GM19238 (cell line): Measurements from ENCODE around the gene GAS2L1.

Experiments used
- DNase-seq: peaks from one replicate; pipeline ENCODE4 v3.0.0; 2011; ENCODE audit warnings: low spot score; ENCODE audit not compliant: insufficient read length

GAS2L1 gene

GRCh38 chr22:29275167-29275566 lies 31.3 kb upstream of the GAS2L1 start:
- DNase-seq: no peak

GRCh38 chr22:29275819-29276565 lies 30.5 kb upstream of the GAS2L1 start:
- no peak for DNase-seq

DNA sequence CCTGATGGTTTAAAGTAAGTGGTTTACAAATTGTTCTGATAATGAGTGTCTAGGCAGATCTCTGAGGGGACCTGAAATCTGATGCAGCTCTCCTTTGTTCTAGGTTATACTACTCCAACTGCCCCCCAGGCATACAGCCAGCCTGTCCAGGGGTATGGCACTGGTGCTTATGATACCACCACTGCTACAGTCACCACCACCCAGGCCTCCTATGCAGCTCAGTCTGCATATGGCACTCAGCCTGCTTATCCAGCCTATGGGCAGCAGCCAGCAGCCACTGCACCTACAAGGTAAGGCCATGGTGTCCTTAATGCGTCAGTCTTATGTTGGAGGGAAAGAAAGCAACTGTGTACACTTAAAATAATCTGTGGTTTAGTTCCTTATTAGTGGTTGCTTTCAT lies 28.5 kb upstream of the GAS2L1 start:
- no peak for DNase-seq

- DNase-seq: no peak
Observed at GRCh38 chr22:29284196-29284595, 22.3 kb upstream of the GAS2L1 start.

- no peak for DNase-seq
Observed at GRCh38 chr22:29288837-29289236, 17.6 kb upstream of the GAS2L1 start.

DNA sequence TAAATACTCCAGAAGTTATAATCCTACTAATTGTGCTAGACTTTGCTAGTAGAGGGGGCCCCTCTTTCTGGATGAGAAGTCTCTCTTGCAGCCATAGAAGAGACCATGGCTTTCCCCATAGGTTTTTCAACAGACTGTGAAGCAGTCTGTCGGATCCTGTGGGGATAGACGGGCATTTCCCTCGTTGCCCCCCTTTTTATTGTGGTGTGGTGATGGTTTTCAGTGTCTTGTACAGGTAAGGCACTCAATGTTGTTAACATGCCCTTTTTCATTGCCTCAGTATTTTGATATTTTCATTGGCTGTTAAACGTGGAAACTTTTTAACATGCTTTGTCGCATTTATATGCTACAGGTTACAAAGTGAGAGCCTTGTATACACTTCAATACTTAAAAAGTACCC lies 16.4 kb upstream of the GAS2L1 start:
- DNase-seq: no peak

DNA sequence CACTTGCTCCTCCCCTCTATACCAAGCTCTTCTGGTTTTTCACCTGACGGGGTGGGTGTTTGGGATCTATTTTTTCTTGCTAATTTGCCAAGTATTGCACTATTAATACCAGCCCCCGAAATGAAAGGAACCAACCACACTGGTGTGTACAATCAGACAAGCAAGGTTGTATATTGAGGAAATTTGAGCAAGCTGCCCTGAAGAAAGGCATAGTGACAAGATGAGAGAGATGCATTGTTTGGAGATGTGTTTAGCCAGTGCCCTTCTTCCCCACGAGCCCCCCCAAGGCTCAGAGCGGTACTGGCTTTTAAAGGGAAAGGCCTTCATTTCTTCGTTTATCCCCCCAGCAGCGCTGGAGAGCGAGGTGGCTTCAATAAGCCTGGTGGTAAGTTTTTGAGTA lies 15.2 kb upstream of the GAS2L1 start:
- no peak for DNase-seq

DNA sequence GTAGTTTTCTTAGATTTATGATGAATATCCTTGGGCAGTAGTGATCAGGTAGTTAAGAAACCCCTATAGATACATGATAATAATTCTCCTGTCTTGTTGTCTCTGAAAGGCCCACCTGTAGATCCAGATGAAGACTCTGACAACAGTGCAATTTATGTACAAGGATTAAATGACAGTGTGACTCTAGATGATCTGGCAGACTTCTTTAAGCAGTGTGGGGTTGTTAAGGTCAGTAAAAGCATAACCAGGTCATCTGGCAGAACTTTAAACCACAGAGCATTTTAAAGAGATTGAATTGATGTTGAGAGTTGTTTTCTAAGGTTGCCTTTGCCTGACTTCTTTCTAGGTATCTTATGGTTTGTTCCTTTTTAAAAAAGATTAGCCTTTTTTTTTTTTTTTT lies 14.1 kb upstream of the GAS2L1 start:
- DNase-seq: no peak

GRCh38 chr22:29298641-29299040 lies 7.8 kb upstream of the GAS2L1 start:
- DNase-seq: no peak

GRCh38 chr22:29299136-29299900 lies 7.1 kb upstream of the GAS2L1 start:
- DNase-seq: no peak

- DNase-seq: no peak
Observed at GRCh38 chr22:29300467-29300806, 6.0 kb upstream of the GAS2L1 start.

DNA sequence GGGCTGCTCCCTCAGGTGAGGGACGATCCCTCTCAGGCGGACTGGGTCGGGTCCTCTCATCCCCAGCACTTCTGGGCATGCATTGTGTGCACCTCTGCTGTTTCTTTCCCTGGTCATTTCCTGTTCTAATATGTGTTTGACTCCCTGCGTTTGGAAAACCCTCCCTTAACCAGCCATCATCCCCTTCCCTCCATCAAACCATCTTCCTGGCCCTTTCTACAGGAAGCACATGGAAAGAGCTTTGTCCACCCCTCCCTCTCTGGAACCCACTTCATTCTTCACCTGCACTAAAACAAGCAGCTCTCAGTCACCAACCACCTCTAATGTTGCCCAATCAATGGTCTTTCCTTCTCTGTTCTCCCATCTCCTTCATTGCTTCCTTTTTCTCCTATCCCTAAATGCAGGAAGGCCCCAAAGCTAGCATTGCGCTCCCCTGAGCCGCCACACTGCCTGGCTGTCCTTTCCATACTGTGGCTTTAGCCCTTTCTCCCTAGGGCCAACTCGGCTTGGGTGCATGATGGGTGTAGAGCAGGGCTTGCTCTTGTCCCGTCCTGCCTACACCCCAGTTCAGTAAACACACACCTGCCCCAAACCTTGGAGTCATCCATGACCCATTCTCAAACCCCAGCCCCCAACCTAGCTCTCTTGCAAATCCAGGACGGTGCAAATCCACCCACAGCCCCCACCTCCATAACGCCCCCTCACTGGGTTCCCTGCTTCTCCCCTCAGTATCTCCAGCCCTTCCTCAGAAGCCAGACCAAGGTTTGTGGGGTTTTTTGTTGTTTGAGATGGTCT lies 5.4 kb upstream of the GAS2L1 start:
- no peak for DNase-seq

DNA sequence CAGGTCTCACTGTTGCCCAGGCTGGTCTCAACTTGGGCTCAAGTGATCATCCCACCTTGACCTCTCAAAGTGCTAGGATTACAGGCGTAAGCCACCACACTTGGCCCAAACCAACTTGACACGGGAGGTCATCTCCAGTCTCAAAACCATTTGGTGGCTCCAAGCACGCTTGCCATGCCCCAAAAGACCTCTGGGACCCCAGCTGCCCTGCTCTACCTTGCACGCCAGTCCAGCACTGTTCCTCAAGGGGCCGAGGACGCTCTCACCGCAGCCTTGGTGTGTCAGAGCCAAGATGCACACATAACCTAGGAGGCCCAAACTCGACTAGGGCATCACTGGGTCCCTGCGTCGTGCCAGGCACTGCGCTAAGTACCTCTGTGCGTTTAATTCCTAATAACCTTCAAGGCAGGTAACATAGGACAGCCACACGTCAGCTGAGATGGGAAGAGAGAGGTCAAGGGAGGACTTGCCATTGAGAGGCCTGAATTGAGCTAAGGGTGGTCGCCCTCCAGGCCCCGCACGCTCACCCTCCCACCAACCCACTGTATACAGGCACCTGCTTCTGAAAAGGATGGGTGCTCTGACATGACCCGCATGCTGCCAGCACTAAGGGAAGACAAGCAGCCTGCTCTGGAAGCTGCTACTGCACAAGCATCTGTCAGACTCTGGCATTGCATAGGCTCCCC lies 4.6 kb upstream of the GAS2L1 start:
- DNase-seq: no peak

DNA sequence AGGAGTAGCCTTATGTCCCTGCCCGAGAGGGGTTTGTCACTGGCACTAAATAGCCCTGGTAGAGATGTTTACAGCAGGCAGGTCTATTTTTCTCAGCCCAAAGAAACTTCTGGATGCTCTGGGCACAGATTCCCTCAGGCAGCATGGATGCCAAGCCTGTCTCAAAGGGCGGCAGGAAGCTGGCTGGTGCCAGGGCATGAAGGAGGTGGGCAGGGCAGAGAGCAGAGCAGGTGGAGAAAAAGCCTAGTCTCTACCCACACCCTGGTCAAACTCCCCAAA lies 4.1 kb upstream of the GAS2L1 start:
- no peak for DNase-seq

- DNase-seq: no peak
Observed at GRCh38 chr22:29302681-29303465, 3.6 kb upstream of the GAS2L1 start.

DNA sequence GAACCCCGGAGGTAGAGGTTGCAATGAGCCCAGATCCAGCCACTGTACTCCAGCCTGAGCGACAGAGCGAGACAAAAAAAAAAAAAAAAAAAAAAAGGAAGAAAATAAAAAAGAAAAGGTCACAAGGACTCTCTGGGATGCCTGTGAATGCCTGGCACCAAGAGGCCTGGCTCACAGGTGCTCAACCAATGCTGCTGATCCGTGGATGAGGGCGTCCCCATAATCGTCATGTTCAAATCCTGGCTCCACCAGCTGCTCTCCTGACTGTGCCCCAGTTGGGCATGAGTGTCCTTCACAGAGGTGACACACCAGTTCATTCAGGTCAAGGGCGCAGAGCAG lies 645 bp upstream of the GAS2L1 start:
- no peak for DNase-seq

- no peak for DNase-seq
Observed at GRCh38 chr22:29306835-29307595, 565 bp downstream of the GAS2L1 start.

- DNase-seq: no peak
Observed at GRCh38 chr22:29307596-29308147, 1.2 kb downstream of the GAS2L1 start.

DNA sequence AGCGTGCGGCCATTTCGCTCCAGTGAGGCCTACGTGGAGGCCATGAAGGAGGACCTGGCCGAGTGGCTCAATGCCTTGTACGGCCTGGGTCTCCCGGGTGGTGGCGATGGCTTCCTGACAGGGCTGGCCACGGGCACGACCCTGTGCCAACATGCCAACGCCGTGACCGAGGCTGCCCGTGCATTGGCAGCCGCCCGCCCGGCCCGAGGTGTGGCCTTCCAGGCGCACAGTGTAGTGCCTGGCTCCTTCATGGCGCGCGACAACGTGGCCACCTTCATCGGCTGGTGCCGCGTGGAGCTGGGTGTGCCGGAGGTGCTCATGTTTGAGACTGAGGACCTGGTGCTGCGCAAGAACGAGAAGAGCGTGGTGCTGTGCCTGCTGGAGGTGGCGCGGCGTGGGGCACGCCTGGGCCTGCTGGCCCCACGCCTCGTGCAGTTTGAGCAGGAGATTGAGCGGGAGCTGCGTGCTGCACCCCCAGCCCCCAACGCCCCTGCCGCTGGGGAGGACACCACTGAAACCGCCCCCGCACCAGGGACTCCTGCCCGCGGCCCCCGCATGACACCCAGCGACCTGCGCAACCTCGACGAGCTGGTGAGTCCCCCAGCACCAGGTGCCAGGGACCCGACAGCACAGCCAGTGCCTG lies 1.8 kb downstream of the GAS2L1 start:
- DNase-seq: no peak

DNA sequence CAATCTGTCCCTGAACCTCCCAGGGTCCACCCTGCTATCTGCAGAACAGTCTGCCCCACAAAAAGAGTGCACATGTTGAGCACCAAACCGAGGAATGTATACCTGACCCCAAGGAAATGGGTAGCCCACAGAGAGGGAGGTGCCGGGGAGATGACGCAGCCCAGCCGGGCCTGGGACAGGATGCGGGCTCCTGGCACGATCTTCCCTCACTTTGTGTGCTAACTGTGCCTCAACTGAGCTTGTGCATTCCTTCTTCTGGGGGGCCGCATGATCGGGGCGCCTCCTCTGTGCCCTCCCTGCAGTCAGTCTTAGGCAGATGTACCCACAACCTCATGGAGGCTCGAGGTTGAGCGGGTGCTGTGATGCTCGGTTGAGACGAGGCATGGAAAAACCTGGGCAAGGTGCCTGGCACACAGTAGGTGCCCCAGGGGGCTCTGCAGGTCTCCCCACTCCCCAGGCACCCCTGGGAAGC lies 2.4 kb downstream of the GAS2L1 start:
- no peak for DNase-seq
